HEK293 (cell line): ENCODE measurements around the gene BRI3BP.
"Not testable (repeated sequence)": the region's sequence is repeated elsewhere in the genome, so short reads cannot be mapped to it uniquely, and the experiment has no call there.

Experiments
- ATF2 ChIP-seq: fragments of 450-650 bp; formaldehyde crosslinking; IDR thresholded peaks from 2 replicates; pipeline ENCODE4 v1.5.1; 2016; ENCODE audit warnings: missing biosample characterization, missing genetic modification characterization, low read depth
- CTCF ChIP-seq: fragments of 450-650 bp; formaldehyde crosslinking; IDR thresholded peaks from 2 replicates; pipeline ENCODE4 v1.5.1; 2016; ENCODE audit warnings: missing biosample characterization, missing genetic modification characterization
- ELK4 ChIP-seq: IDR thresholded peaks from 2 replicates; pipeline ENCODE4 v1.6.1; 2011; ENCODE audit warnings: mild to moderate bottlenecking, low read depth, low read length, borderline replicate concordance
- ZEB2 ChIP-seq: fragments of 450-650 bp; formaldehyde crosslinking; IDR thresholded peaks from 2 replicates; pipeline ENCODE4 v1.5.1; 2016; ENCODE audit warnings: missing biosample characterization, missing genetic modification characterization

GRCh38 chr12:124986876-124987275 lies 6.6 kb upstream of the BRI3BP start:
- not testable (repeated sequence) for TF ChIP-seq ELK4; ZEB2 (tag by site-specific recombination); CTCF (tag by site-specific recombination); ATF2
